ENCODE results near the gene LIPE.
"Not testable (repeated sequence)": the region's sequence is repeated elsewhere in the genome, so short reads cannot be mapped to it uniquely, and the experiment has no call there.

Gene LIPE

GRCh38 chr19:42427313-42427712, at the start of gene LIPE:
LIPE (minus strand) TSS chr19:42427388; CDS start chr19:42427149, 239 bp downstream.
- no peak for DNase-seq (ENCODE audit: low read depth, low spot score)

- DNase-seq (ENCODE audit: low read depth, low spot score), result no peak
Observed at GRCh38 chr19:42475366-42475765, 48.2 kb upstream of the LIPE start.

DNA sequence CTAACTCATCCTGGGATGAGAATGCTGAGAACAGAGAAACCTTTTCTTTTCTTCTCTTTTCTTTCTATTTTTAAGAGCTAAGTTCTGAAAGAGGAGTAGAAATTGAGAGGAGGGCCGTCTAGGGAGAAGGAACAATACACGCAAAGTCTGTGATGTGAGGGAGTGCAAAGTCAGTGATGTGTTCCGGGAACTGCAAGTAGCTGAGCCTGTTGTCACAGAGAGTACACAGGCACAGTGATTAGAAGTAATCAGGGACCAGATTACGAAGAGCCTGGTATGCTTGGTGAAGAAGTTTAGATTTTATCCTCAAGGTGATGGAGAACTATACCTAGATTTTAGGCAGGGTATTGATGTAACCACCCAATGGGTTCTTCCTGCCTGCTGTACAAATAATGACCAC, 47.6 kb upstream of the LIPE start:
- no peak for DNase-seq (ENCODE audit: low read depth, low spot score)

DNA sequence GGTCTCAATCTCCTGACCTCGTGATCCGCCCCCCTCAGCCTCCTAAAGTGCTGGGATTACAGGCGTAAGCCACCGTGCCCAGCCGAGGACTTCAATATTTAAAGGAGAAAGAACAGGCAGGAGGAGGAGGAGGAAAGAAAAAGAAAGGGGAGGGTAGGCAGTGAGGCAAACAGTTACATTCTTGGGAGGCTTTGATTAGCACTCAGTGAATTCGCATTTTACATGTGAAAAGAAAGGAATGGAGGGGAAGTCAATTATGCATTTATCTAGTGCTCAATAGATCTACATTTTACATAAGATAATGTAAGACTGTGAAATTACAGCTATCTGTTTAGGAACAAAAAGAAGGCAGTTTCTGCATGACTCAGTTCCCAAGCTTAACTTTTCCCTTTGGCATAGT, 46.5 kb upstream of the LIPE start:
- DNase-seq (ENCODE audit: low read depth, low spot score), result no peak

GRCh38 chr19:42472402-42473147, 45.4 kb upstream of the LIPE start:
- no peak for DNase-seq (ENCODE audit: low read depth, low spot score)

DNA sequence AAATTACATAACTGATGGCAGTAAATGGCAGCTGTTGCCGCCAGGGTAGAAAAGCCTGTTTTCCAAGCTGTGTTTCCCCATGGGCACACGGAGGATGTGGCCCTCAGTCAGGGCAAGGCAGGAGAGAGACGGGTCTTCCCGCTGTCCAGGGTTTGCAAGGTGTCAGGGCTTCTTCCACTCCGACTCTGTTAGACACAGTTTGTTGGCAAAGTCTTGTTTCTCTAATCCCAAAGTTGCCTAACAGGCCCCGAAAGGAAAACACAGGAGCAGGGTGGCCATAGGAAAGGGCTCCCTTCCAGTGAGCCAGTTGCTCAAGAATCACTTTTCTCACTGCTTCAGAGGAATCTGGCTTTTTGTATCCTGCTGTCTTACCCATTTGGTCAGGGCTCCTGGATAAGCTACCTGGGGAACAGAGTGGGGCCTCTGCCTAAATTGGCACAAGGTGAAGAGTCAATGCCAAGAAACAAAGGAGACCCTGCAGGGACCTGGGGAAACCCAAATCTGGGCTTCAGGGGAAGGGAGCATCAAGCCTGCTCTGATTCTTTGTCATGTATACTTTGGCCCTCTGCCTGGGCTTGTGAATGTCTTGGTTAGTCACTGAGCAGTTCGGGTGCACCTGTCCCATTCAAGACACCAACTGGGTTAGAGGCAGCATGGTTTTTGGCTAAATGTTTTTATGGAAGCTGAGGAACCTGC, 44.5 kb upstream of the LIPE start:
- no peak for DNase-seq (ENCODE audit: low read depth, low spot score)

GRCh38 chr19:42469311-42470235, 42.4 kb upstream of the LIPE start:
- no peak for DNase-seq (ENCODE audit: low read depth, low spot score)

DNA sequence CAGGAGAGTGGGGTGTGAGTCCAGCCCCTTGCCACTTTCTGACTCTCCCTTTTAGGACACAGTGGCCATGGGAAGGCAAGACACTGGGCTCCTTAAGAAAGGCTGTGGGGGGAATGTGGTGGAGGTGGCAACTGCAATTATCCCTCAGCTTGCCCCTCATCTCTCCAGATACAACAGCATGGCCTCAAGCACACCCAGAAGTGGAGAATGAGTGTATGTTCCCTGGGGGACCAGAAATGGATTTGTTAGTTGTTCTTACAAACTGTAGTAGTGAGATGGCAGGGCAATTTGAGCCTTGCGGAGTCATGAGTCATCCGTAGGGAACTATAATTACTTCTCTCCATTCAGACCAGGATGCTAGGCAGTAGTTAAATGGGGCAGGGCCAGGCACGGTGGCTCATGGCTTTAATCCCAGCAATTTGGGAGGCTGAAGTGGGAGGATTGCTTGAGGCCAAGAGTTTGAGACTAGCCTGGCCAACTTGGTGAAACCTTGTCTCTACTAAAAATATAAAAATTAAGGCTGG, 41.1 kb upstream of the LIPE start:
- DNase-seq (ENCODE audit: low read depth, low spot score), result no peak

GRCh38 chr19:42467183-42467760, 40.1 kb upstream of the LIPE start:
- DNase-seq (ENCODE audit: low read depth, low spot score), result no peak

- no peak for DNase-seq (ENCODE audit: low read depth, low spot score)
Observed at GRCh38 chr19:42466521-42467182, 39.5 kb upstream of the LIPE start.

DNA sequence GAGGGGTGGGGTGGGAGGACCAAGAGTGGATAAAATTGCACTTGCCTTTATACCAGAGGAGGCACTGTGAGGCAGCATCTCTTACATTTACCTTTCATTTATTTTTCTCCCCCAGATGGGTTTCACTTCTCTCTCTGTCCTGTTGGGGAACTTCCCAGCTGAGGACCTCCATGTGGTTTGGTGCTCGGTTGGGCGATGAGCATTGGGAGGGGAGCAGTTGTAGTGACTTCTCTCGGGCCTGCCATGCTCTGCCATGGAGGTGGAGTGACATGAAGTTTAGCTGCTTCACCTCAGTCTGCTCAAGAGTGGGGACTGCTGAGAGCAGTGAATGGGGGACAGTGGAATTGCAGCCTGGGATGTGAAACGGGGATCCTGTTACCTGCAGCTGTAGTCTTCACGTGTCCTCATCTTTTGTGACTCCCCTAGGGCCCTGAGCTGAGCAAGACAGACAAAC, 38.7 kb upstream of the LIPE start:
- no peak for DNase-seq (ENCODE audit: low read depth, low spot score)

DNA sequence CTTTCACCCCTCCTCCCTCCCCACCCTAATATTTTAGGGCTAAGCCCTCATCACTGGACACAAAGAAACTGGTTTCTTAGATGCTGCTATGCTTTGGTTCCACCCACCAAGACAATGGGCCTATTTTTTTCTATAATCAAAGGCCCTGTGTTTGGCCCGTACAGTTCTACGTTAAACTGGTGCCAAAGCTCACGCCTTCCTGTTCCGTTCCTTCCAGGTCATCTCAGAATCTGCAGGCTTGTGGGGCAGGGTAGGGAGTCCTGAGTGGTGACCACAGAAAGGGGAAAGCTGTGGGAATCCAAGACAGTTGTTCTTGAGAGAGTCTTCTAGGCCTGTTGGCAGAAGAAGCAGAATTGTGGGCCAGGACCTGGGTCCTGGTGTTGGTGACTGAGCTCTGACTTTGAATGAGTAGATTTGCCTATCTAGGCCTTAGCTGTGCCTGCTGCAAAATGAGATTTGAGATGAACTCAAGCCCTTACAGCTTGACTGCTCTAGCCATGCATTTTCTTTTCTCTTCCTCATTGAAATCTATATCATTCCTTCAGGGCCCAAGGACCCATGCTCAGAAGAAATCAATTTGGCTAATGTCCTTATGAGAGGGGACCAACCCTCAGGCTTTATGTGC, 34.6 kb upstream of the LIPE start:
- no peak for DNase-seq (ENCODE audit: low read depth, low spot score)

GRCh38 chr19:42461231-42461630, 34.0 kb upstream of the LIPE start:
- not testable (repeated sequence) for DNase-seq (ENCODE audit: low read depth, low spot score)

DNA sequence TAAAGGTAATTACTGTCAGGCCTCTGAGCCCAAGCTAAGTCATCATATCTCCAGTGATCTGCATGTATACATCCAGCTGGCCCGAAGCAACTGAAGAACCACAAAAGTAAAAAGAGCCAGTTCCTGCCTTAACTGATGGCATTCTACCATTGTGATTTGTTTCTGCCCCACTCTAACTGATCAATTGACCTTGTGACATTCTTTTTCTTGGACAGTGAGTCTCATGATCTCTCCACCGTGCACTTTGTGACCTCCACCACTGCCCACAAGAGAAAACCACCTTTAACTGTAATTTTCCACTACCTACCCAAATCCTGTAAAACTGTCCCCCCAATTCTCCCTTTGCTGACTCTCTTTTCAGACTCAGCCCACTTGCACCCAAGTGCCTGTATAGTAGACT, 32.7 kb upstream of the LIPE start:
- no peak for DNase-seq (ENCODE audit: low read depth, low spot score)

DNA sequence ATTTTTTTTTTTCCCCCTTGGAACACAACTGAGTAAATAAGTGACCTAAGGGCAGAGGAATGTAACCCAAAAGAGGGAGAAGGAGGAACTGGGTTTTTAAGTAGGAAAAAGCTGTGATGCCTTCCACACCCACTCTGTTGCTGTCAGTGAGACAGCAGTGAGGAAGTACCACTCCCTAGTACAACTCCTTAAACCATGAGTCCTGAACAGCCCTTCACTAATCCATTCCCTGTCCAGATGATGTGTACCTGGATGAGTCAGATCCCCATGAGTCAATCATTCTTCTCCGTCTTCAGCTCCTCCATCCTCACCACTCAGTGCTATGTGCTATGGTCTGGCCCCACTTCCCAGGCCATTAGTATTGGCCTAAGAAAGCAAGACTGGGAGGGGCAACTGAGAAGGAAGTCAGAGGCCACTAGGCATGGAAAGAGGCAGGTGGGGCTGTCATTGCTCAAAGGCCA, 28.5 kb upstream of the LIPE start:
- DNase-seq (ENCODE audit: low read depth, low spot score), result no peak

DNA sequence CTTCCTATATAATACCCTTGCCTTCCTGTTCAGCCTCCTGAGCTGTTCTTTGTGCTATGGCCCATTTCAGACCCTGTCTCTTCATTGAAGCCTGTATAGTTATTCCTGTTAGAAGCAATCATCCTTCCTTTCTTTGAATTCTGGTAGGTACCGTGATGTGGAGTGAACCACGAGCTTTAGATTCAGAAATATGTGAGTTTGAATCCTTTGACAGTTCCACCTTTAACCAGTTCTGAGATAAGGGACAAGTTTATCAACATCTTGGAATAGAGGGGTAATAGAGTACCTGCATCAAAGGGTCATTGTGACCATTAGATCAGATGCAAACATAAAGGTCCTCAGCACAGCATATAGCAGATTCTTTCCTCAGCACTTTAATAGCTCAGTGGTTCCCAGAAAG, 27.9 kb upstream of the LIPE start:
- DNase-seq (ENCODE audit: low read depth, low spot score), result no peak

GRCh38 chr19:42452590-42452989, 25.4 kb upstream of the LIPE start:
- DNase-seq (ENCODE audit: low read depth, low spot score), result no peak

DNA sequence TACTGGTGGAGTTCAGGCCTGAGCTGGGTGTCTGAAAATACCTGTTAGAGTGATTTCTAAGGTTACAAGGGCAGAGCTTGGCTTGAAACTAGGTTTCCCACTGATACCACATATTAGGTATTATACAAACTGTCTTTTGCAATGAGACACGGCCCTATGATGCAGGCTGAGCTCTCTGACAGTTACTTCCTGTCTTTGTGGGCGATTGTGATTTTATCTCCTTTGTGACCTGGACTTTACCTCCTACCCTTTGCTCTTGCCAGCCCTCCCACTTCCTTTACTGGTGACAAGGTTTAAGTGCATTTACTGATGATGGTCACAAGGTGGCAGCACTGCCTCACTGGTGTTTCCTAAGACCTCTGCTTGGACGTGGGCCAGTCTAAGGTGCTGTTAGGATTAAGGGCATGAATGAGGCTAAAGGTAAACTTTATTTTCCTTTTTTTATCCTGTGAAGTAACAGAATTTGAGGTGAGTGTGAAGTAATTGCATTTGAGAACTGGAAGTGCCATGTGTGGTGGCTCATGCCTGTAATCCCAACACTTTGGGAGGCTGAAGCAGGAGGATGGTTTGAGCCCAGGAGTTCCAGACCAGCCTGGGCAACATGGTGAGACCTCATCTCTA, 23.2 kb upstream of the LIPE start:
- peak; percentile 66 for DNase-seq (ENCODE audit: low read depth, low spot score)

DNA sequence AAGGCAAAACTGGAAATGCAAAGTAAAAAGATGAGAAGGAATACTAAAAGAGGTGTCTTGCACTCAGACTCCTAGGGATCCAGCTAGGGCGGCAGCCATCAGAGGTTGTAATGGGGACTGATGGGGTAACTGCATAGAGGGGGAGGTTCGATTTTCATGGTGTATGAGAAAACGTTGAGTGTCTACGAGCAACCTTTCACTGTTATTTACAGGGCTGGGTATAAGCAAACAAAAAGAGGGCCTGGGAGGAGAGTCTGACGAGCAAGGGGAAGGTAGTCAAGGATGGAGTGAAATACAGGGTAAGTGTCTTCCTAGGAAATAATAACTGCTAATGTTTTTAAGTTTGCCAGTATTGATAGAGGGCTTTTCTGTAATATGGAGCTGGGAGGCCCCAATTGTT, 21.1 kb upstream of the LIPE start:
- DNase-seq (ENCODE audit: low read depth, low spot score), result not testable (repeated sequence)

DNA sequence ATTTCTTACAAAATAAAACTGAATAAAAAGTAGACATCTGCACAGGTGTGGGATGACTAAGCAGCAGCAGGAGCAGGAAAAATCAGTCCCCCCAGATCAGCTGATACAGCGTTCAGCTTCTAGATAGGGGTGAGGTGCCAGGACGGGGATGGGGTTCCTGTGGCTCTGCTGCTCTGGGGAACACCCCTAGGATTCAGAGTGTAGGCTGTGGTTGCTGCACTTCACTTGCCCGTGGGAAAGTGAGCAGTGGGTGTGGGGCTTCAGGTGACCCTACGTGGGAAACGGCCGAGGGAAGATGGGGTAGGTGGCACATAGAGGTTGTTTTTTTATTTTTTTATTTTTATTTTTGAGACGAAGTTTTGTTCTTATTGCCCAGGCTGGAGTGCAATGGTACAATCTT, 18.8 kb upstream of the LIPE start:
- DNase-seq (ENCODE audit: low read depth, low spot score), result no peak

All from activated CD4-positive, CD25-positive, alpha-beta regulatory T cell treated with anti-CD3 and anti-CD28 coated beads, Interleukin-2, amount 50 U/mL, for 16 hours (primary cell).